Activated CD4-positive, CD25-positive, alpha-beta regulatory T cell treated with anti-CD3 and anti-CD28 coated beads, Interleukin-2, amount 50 U/mL, for 16 hours (primary cell): ENCODE measurements around the gene CDT1.

Experiments used
- DNase-seq: peaks from one replicate; pipeline ENCODE4 v3.0.0-alpha.2; 2020; ENCODE audit warnings: low read depth, low spot score

CDT1 gene

GRCh38 chr16:88803264-88803987 is at the start of gene CDT1:
Gene CDT1, plus strand, starts transcription at chr16:88803789. Its CDS starts 43 bp downstream, at chr16:88803832.
- peak; percentile 73 for DNase-seq

DNA sequence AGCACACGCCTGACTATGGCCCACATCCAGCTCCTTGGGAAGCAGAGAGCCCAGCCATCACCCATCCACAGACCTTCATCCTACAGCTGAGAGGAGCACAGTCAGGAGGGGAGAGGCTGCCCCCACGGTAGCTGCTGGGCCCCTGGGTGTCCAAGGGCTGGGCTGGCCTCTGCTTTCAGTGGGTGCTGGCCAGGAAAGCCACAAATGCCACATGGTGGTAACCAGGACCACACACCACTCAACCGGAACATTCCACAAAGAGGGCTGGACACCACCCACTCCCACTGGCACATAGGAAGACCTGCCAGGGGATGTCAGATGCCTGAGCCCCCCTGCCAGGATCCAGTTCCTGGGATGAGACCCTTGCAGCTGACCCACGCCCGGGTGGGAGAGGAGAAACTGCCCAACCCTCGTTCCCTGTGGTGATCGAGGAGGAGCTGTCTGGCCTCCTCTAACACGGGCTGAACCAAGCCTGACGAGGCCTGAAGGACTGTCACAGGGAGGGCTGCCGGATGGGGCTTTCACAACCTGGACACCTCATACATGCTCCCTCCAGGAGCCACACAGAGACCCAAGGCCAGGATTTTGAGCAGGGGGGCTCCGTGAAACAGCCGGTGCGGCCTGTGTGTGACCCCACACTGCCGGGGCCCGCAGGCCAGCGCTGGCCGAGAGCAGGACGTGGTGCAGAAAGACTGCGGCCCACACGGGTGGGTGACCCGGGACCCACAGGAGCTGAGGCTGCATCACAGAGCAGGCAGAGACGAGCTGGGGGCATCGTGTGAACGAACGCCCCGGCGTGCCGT is 49.3 kb upstream of the CDT1 start:
- DNase-seq = no peak

GRCh38 chr16:88754912-88755744 is 48.5 kb upstream of the CDT1 start:
- no peak for DNase-seq

DNA sequence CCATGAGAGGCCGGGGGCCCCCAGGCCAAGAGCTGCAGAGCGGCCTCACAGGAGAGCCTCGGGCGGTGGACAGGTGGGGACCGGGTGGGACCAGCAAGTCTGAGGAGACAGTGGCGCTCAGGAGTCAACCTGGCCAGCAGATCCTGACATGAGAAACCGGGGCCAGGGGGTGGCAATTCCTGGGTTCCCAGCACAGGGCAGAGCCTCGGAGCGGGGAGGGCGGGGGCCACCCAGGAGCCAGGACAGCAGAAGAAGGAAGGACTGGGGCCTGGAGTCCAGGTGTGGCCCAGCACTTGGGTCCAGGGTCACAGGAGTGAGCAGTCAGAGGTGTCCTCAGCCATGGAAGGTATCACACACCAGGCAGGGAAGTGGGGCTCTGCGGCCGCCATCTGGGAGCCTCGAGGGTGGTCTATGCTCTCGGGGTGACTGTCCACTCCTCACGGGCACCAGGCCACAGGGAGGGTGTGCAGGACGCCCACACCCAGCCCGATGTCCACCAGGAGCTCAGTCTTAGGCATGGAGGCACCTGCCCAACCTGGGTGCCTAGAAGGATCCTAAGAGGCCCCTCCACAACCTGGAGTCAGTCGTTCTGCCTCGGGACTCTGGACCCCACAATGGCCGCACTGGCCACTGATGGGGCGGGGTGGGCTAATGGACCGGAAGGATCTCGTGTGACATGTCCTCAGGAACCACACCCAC is 47.7 kb upstream of the CDT1 start:
- no peak for DNase-seq

- DNase-seq = no peak
These were observed 45.2 kb upstream of the CDT1 start for GRCh38 chr16:88758227-88758943.

- DNase-seq = no peak
These were observed 44.7 kb upstream of the CDT1 start for GRCh38 chr16:88758944-88759244.

GRCh38 chr16:88759245-88759975 is 44.2 kb upstream of the CDT1 start:
- DNase-seq = no peak

GRCh38 chr16:88759976-88760350 is 43.6 kb upstream of the CDT1 start:
- no peak for DNase-seq

DNA sequence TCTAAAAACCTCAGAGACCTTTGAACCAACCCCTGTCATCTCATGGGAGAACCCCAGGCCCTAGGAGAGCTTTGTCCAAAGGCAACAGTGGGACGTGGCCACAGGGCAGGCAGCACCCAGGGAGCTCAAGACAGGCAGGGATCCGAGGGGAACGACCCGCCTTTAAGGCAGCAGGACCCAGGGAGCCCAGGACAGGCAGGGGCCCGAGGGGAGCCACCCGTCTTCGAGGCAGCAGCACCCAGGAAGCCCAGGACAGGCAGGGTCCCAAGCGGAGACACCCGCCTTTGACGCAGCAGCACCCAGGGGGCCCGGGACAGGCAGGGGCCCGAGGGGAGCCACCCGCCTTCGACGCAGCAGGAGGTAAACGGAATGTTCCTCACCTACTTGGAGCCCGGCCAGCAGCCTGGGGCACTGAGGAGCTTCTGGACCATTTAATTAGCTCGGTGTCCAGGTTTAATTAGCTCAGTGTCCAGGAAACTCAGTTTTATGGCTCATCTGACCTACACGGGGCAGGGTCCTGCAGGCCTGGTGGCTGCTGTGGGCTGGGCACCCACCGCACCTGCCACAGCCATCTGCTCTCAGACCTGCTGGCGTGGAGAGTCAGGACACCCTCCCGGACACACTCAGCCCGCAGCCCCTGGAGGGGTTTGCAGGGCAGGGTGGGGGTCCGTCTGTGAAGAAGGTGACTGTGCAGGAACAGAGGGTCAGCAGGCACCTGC is 43.0 kb upstream of the CDT1 start:
- no peak for DNase-seq

DNA sequence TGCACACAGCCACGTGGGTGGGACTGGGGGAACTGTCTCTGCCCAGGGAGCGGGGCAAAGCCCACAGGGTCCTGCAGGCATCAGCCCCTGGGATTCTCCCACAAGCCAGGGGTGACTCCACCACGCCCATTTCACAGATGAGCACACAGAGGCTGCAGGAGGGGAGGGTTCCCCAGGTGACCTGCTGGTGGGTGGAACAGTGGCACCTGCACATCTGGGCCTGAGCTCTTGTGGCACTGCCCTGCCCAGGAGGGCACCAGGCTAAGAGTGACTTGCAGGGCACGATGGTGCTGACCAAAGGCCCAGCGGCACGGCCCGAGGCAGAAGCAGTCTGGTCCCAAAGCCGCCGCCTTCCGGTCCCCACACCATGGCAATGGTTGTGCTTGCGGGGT is 42.5 kb upstream of the CDT1 start:
- DNase-seq = no peak

- DNase-seq = no peak
These were observed 41.8 kb upstream of the CDT1 start for GRCh38 chr16:88761830-88762229.

DNA sequence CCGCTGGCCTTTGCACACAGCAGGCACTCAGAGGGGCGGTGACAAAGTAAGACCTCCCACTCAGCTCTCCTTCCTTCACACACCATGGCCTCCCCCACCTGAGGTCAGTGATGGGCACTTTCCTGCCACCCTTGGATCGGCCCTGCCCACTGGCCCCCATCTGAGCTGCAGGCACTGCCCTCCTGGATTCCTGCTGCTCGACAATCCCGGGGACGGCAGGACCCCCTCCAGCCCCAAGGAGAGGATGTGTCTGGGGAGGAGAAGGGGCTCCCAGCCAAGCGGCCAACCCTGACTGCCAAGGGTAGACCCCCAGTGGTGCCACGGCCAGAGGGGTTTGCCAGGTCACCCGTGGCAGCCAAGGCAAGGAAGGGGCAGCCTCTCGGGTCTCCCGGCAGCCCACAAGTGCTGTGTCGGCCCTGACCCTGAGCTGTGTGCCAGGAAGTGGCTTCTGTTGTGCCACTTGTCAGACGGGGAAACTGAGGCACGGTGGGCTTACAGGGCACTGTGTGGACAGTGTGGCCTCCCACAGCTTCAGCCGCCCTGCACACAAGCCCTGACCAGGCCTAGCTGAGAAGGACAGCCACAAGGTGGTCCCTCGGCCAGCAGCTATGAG is 41.2 kb upstream of the CDT1 start:
- DNase-seq = no peak

GRCh38 chr16:88762941-88763340 is 40.6 kb upstream of the CDT1 start:
- DNase-seq = no peak

- no peak for DNase-seq
These were observed 40.0 kb upstream of the CDT1 start for GRCh38 chr16:88763502-88764053.

DNA sequence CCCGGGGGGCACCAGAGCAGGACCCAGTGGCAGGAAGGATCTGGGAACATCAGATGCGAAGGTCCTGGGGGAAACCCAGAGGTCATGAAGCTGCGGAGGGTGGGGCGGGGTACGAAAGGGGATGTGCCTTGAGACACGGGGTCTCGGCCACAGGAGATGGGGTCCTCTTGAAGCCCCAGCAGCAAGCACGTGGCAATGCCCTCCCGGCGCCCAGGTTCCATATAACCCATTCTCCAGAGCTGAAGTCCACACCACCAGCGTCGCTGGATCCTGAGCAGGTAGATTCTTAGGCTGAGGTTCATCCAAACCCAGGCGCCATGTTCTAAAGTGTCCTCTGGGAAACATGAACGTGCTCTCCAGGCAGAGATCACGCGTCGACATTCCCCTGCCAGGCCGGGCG is 39.5 kb upstream of the CDT1 start:
- DNase-seq = no peak

DNA sequence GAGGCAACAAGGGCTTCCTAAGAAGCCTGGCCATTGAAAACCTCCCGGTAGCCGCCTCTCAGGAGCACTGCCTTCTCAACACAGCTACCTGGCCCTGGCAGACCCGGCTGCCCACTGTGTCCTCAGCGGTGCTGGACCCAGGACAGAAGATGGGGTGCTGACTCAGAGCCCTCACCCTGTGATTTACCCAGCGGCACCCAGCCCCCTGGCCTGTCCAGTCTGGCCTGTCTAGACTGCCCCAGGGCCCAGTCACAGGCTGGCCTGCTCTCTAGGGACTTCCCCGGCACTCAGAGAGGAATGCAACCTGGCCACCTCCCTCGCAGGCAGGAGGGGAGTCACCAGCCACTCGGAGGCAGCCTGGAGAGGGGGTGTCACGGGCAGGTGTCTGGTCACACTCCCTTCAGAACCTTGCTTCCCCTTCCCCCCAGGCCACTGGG is 38.7 kb upstream of the CDT1 start:
- DNase-seq = no peak

- DNase-seq = no peak
These were observed 36.6 kb upstream of the CDT1 start for GRCh38 chr16:88766975-88767374.

DNA sequence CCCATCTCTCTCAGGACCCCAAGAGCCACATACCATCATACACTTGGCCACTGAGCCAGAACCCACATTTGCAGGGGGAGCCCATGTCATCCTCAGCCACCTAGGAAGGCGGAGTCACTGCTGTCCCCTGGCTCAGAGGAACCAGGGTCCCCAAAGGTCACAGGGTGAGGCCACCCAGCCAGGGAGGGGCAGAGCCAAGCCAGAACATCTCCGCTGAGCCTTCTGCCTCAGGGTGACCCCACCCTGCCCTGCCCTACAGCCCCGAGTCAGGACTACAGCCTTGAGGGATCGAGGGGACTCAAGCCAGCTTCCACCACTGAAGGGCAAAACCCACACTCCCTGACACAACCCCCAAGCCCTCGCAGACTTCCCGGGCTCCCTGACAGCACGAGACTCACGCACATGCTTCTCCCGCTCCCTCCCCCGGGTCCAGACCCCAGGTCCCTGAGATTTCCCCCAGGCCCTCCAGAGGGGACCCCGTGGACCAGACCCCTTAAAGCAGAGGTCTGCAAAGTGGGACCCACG is 36.0 kb upstream of the CDT1 start:
- DNase-seq = no peak
